HEK293T (cell line): ENCODE measurements around the gene CGNL1.

ENCODE experiments used
- ARNT ChIP-seq: fragments of 450-650 bp; IDR thresholded peaks from 2 replicates; pipeline ENCODE4 v1.6.1; 2017; ENCODE audit warnings: mild to moderate bottlenecking
- BHLHE40 ChIP-seq: fragments of 450-650 bp; IDR thresholded peaks from 2 replicates; pipeline ENCODE4 v1.6.1; 2016; ENCODE audit warnings: mild to moderate bottlenecking, moderate library complexity, borderline replicate concordance
- FOXA1 ChIP-seq: fragments of 450-650 bp; IDR thresholded peaks from 2 replicates; pipeline ENCODE4 v1.6.1; 2016; ENCODE audit warnings: mild to moderate bottlenecking
- FOXK2 ChIP-seq: fragments of 450-650 bp; IDR thresholded peaks from 2 replicates; pipeline ENCODE4 v1.6.1; 2016; ENCODE audit warnings: mild to moderate bottlenecking
- FOXM1 ChIP-seq: fragments of 450-650 bp; IDR thresholded peaks from 2 replicates; pipeline ENCODE4 v1.6.1; 2017; ENCODE audit warnings: mild to moderate bottlenecking, borderline replicate concordance
- L3MBTL2 ChIP-seq: fragments of 450-650 bp; conservative IDR thresholded peaks from 2 replicates; pipeline ENCODE4 v1.6.1; 2016; ENCODE audit warnings: mild to moderate bottlenecking
- LEF1 ChIP-seq: fragments of 450-650 bp; IDR thresholded peaks from 2 replicates; pipeline ENCODE4 v1.6.1; 2017; ENCODE audit warnings: mild to moderate bottlenecking, borderline replicate concordance
- NFRKB ChIP-seq: fragments of 450-650 bp; IDR thresholded peaks from 2 replicates; pipeline ENCODE4 v1.6.1; 2016; ENCODE audit warnings: mild to moderate bottlenecking, moderate library complexity
- PKNOX1 ChIP-seq: fragments of 450-650 bp; IDR thresholded peaks from 2 replicates; pipeline ENCODE4 v1.6.1; 2016
- SP1 ChIP-seq: fragments of 450-650 bp; IDR thresholded peaks from 2 replicates; pipeline ENCODE4 v1.6.1; 2017
- SUZ12 ChIP-seq: fragments of 450-650 bp; IDR thresholded peaks from 2 replicates; pipeline ENCODE4 v1.6.1; 2016; ENCODE audit warnings: mild to moderate bottlenecking
- TARDBP ChIP-seq: fragments of 450-650 bp; IDR thresholded peaks from 2 replicates; pipeline ENCODE4 v1.6.1; 2016
- ZNF384 ChIP-seq: fragments of 450-650 bp; IDR thresholded peaks from 2 replicates; pipeline ENCODE4 v1.6.1; 2016

GRCh38 chr15:57373882-57374276, 2.4 kb upstream of the CGNL1 start:
- no peak for TF ChIP-seq SUZ12
- no peak for TF ChIP-seq ZNF384
- TF ChIP-seq PKNOX1: no peak
- no peak for TF ChIP-seq TARDBP
- TF ChIP-seq SP1: no peak
- TF ChIP-seq FOXA1: no peak
- no peak for TF ChIP-seq ARNT
- TF ChIP-seq BHLHE40: no peak
- TF ChIP-seq LEF1: no peak
- no peak for TF ChIP-seq FOXM1
- no peak for TF ChIP-seq L3MBTL2
- no peak for TF ChIP-seq FOXK2
- no peak for TF ChIP-seq NFRKB
